GM19455 (cell line): ENCODE measurements around the gene TP53I11.

ENCODE experiments used
- ATAC-seq: cut with Tn5 transposase; IDR thresholded peaks from one replicate; pipeline ENCODE4 v1.9.1; 2021; ENCODE audit not compliant: unreplicated experiment

Gene TP53I11, protein sequence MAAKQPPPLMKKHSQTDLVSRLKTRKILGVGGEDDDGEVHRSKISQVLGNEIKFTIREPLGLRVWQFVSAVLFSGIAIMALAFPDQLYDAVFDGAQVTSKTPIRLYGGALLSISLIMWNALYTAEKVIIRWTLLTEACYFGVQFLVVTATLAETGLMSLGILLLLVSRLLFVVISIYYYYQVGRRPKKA

DNA sequence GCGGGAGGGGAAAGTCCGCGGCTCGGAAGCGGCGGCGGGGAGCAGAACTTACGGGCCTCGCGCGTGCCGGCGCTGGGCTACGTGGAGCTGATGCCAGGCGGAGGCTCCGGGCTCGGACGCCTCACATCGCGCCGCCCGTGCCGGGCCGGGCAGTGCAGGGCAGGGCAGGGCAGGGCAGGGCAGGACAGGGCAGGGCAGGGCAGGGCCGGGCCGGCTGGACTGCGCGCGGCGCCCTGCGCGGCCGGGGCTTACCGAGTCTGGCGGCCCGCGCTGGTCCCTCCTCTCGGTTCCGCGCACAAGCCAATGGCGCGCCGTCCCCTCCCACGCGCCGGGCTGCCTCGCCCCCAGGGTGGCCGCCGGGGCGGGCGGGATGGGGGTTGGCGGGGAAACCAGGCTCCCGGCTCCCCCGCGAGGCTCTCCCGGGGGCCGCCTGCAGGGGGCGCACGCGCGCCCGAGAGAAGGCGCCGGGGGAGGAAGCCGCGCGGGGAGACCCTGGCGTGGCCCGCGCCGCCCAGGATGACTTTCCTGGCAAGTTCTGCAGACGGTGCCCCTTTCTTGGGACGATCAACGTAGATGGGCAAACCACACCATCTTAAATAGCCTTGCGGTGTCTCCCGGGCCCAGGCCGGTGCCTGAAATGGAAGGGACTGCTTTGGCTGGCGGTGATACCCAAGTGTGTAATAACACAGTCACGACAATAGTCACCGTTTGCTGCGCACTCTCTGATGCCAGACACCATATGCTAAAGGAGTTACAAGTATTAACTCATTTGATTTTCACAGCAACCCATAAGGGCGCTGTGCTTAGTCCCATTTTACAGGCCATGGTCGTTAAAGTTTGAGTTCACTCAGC is at the start of gene TP53I11:
Gene TP53I11, minus strand, starts transcription at position 259 of the 852 bp plus-strand sequence. CDS start 12,548 bp downstream, outside the sequence.
- no peak for ATAC-seq

DNA sequence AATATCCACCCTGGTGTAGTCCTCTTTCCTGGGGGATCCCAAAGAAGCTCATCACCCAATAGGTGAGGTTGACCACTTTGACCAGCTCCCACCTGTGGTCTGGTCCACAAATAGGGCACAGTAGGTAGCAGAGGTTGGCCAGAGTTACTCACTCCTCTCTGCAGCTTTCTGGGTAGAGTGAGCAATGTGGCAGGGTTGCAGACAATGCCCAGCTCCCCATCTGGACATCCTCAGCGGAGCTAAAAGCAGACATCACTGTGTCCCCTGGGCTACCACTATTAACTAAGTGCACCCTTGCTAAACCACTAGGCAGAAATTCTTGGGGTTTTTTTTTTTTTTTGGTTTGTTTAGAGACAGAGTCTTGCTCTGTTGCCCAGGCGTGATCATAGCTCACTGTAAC is 48.4 kb upstream of the TP53I11 start:
- ATAC-seq: no peak

DNA sequence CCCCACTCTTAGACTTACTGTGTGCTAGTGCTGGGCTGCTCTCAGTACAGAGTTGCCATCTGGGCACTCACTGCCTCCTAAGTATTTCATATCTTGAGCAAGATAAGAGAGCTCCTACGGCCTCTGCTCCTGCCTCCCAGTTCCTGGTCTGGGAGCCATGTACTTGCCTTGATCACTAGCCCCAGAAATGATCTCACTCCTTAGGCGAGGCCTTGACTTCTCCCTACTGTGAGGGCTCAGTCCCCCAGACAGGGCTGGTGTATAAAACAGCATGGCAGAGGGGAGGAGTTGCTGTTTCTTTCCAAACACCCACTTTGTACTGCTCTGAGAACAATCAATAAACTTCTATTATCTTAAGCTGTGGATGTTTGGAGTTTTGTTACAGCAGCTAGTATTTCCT is 47.4 kb upstream of the TP53I11 start:
- no peak for ATAC-seq

DNA sequence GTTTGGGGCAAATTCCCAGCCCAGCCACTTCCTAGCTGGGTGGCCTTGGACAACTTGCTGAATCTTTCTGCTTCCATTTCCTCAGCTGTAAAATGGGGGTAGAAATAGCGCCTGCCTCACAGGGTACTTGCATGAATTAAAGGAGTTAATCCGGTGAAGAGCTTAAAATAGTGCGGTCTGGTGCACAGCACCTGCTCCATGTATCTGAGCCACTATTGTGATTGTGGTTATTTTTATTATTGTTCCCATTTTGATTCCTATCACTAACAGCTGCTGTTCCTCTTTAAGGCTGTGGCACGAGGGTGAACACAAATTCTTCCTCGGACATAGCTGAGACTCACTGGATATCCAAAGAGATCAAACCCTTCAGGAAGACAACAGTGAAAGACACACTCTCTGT is 46.9 kb upstream of the TP53I11 start:
- ATAC-seq: no peak

DNA sequence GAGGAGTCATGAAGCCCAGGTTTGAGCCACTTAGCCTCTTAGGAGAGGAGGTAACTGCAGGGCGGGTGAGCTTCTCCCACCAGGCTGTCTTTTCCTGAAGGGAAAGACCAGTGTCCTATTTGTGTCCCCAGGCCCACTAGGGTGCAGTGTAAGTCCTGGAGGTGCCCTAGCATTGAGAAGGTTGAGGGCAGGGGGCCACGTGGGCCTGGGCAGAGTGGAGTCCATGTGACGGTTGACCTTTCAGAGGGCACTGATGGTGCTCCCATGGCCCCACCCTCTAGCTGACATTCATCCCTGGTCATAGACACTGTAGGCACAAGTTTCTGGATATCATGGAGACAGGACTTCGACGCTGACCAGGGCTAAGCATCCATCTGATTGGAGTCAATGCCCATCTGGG is 44.1 kb upstream of the TP53I11 start:
- ATAC-seq: no peak

DNA sequence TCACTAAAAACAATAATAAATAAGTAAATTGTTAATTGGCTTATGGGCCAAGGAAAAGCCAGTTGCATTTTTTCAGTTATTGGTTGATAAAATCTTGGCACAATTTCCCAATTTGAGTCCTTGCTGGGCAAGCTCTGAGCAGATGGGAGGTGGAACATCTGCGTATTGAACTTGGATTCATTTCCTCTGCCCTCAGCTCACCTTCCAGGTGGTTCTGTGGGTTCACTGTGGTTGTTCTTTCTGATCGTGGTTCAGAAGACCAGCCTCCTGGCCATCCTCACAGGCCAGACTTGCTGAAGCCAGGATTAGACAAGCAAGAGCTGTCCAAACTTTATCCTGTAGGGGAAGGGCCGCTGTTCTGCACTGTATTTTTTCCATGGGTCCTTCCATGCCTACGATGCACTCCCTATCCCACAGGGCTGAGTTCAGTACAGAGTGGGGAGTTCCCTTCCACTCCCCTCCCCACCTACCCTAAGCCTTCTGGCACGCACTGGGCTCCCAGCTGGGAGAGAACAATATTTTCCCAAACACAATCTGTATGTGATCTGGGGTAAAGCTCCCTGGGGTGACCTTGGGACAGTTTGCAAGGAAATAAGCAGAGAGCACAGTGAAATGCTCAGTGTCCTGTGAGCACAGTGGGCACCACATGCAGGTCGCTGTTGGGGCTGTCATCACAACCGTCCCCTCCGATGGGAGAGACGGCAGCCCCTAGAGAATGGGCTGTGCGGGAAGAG is 43.5 kb upstream of the TP53I11 start:
- no peak for ATAC-seq

DNA sequence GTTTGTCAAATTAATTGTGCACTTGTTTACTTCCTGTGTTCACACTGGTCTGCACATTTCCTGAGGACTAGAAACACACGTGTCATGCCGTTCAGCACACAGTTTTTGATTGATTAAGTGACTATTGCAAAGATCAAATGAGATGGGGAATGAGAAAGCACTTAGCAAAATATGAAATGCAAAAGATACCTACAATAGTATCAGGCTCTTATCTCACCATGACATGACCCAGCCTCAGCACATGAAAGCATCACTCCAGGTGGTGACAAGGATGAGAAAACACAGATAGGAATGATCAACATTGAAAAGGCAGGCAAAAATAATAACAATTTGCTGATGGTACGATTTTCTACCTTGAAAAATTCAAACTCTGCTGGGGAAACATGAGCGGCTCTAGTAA is 42.1 kb upstream of the TP53I11 start:
- ATAC-seq: no peak

DNA sequence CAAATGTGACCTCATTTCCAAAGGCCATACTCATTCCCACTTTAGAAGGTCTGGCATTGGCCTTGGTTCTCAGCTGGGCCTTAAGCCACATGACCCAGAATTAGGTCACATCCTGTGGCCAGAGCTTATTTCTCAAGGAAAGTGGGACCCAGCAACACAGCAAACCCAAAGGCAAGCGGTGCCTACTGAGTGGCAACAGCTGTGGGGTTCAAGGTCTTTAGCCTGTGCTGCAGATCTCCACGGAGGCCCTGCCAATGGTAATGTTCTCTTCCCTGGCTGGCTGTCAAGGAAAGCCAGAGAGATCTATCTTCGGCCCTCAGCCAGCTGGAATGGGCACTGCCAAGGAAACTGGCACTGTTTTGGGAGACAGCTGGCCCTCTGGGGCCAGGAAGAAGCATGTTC is 41.5 kb upstream of the TP53I11 start:
- ATAC-seq: no peak

DNA sequence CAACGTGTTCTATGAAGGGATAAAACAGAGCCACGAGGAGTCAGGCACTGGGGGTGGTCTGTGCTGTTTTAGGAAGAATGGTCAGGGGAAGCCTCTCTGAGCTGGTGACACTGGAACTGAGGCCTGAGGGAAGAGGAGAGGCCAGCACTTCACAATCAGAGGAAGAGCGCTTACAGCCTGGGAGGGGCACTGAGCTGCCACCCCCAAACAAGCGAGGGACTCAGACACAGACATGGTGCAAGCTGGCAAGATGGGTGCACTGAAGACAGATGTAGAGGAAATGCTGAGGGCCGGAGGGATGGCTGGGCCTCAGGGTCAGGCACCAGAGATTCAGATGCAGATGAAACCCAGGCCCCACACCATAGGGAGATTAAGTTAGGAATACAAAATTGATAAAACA is 40.0 kb upstream of the TP53I11 start:
- no peak for ATAC-seq

DNA sequence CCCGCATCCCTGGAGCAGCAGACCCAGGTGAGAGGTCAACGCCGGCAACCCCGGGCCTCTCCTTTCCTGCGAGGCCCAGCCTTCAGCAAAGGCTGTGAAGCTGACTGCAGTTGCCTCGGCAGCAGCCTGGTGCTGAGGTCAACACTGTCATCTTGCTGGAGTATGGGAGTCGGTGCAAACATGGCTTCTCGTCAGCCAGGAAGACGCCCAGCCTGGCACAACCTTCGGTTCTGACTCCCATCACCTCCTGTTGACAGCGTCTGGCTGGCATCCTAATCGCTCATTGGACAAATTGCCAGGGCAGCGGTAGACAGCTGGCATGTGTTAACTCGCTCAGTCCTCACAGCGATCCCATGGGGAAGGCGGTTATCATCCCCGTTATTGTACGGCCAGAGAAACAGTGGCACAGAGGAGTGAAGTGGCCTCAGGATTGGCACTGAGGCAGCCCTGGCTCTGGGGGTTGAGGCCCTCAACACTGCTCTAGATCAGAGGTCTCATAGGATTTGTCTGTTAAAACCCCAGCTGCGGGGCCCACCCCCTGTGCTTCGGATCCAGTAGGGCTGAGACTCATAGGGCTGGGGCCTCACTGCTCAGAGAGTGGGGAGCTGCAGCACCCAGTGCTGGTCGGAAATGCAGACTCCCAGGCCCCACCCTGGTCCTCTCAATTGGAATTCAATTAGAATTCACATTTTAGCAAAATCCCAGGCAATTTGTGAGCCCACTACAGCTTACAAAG is 39.3 kb upstream of the TP53I11 start:
- no peak for ATAC-seq

DNA sequence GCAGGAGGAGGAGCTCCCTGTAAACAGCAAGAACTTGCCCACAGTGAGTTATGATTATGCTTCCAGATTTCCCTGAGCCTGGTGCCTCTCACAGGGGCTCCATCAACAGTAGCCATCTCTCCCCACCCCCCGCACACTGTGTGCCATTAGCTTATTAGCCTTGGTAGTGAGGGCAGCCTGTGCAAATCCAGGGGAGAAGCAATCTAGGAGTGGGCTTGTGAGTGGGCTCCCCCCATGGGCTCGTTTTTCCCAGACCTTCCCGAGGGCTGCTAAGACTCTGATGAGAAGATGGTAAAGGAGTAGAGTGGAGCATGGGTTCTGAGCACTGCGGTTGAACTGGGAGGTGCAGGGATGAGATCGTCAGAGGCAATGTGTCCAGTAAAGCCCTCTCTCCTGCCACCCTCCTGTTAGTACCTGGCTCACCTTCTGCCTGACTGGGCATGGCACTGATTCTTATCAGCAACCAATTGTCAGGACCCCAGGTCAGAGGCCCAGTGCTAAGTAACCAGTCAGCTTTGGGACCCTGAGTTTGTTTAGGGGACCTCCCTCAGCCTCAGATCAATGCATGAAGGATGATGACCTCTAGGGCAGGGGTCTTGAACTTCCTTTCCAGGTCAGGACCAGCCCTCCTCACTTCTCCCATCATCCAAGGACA is 38.4 kb upstream of the TP53I11 start:
- ATAC-seq: no peak

DNA sequence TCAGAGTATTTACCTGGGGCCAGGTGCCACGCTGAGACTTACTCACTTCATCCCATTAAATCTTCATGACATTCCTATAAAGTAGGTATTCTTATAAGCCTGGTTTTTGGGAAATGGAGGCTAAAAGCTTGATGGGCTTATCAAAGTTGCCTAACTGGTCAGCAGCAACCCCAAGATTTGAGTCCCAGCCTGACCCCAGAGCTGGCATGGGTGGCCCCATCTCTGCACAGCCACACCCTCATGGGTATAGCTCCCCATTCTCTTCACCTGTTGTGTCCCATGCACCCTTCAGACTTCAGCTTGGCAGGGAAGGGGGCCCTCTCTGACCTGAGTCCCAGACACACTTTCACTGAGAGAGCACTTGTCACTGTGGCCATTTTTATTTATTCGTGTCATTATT is 37.4 kb upstream of the TP53I11 start:
- ATAC-seq: no peak

DNA sequence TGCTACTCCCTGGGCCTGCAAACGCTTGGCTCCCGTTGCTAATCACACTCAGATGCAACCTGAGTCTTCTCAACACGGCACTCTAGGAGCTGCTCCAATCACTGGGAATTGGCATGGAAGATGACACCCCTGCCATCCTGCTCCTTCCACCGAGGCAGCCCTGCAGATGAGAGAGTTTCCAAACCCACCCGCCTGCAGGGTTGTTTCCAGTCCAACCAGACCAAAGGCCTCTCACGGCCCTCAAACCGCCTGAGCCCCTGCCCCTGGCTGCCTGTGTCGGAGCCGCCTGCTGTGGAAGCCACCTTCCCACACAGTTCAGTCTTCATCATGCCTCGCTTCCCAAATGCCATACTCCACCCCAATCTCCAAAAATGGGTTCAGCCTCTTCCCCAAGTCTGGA is 36.8 kb upstream of the TP53I11 start:
- ATAC-seq: no peak

DNA sequence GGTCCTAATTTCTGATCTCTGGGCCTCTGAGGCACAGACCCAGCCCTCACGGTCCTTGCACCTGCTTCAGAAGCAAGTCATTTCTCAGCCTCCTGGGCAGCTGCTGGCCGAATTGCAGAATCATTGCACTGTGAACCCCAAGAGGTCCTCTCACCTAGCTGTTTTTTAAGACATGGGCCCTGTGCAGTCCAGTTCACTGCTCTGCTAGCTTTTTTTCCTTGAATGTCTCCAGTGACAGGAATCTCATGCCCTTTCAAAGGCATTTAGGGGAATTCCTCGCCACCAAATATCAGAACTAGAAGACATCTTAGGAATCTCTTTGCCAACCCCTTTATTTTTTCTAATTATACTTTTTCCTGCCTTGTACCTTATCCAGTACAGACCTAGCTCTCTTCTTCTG is 35.6 kb upstream of the TP53I11 start:
- no peak for ATAC-seq

DNA sequence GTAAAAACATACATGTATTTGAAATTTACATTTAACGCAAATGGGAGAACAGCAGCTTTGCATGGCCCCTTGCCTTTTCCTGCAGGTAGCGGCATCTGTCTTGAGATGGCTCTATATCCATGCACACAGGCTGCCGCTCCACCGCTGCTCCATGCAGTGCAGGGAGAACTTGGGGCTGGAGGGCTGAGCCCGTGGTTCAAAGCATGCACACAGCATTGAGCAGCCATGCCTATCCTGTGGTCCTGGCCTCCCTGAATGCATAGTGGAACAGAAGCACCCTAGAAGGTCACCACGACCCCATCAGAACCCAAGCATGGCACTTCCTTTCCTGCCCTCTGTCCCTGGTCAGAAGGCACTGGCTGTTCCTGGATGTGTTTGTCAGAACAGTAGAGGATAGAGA is 35.0 kb upstream of the TP53I11 start:
- ATAC-seq: no peak

DNA sequence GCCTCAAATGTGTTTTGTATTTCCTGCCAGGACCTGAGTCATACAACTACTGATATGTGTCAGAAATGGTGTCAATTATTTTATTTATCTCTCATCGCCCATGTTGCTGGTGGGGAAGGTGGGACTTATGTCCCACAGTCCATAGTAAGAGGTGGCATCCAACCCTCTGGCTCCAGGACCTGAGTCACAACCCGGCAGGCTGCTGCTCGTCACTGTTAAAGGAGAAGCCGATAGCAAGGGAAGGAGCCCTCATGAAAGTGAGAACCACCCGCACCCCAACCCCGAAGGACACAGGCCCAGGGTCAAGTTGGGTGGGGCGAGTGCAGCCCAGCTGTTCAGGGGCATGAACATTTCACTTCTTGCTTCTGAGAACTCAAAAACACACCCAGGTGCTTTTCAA is 33.1 kb upstream of the TP53I11 start:
- no peak for ATAC-seq

DNA sequence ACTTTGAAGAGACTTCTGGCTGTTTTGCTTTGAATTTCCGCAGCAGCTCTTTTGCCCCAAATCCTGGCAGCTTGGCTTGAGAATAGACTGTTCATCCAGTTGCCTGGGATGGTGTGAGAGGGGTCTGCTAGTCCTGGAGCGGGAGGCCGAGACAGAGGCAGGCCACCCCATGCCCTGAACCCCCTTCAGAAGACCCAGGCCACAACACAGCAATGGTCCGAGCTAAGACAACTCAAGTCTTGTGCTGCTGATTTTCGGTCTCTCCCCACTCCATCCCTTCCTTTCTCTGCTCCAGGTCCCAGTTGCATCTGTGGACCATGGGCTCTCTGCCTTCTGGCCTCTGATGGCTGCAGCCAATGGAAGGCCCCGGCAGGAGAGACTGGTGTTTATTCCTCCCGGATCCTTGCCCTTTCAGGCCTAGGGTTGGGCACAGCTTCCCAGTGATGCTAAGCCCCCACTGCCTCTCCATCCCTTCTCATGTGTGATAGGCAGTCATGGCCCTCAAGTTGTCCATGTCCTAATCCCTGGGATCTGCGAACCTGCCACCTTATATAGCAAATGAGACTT is 31.9 kb upstream of the TP53I11 start:
- no peak for ATAC-seq

DNA sequence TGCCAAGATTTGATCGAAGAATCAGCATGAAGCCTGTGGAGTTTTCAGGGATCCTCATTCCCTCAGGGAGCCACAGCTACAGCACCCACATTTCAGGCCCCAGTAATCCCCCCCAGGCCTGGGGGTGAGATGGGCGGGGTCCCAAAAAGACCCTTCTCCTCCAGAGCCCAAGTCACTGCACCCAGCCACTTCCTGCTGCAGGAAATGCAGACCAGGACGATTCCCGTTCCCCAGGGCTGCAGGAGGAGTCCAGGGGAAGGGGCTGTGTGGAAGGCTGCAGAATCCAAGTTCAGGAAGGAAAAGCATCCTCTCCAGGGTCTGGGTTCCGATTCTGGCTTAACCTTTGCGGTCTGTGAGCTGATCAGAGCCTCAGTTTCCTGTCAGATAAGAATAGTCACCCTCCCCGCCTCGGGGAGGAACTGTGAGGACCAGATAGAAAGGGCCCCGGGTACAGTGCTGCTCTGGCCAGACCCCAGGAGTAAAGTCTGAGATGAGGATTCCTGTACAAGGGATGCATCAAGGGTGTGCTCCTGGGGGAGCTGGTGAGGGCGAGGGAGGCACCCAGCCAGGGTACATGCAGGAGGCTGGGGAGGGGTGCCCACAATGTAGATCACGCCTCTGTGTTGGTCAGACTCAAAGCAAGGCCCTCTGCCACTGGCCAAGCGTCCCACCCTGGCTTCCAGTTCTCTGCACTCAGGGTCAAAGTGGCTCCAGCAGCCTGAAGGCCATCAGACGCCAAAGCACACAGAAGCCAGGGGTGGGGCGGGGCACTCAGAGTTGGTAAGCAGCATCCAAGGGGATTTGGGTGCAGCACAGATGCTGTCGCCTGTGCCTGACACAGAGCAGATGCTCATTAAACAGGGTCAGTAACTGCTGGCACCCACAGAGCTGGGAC is 30.1 kb upstream of the TP53I11 start:
- no peak for ATAC-seq
